H1 (cell line): ENCODE measurements around the gene FOXS1. TPM values are rescaled to one million over a fixed set of nuclear protein-coding genes. Genes with fewer than 3 reads are reported as not detected.

Experiments used
- BCL11A ChIP-seq, 2 experiments: IDR thresholded peaks; one replicate each; pipeline ENCODE4 v1.6.1; 2011; ENCODE audit warnings: low read depth in 2 of 2, low read length in 2 of 2, mild to moderate bottlenecking in 2 of 2
- CHD1 ChIP-seq: IDR thresholded peaks from 2 replicates; pipeline ENCODE4 v1.6.1; 2012; ENCODE audit warnings: low read depth, low read length, improper control_type of control experiment
- NRF1 ChIP-seq: IDR thresholded peaks from 2 replicates; pipeline ENCODE4 v1.6.1; 2011; ENCODE audit warnings: mild to moderate bottlenecking, low read depth, low read length, improper control_type of control experiment
- SIN3A ChIP-seq, 2 experiments: IDR thresholded peaks in 1 of 2; conservative IDR thresholded peaks in 1 of 2; 2 replicates each; pipeline ENCODE4 v1.6.1; 2011 to 2012; ENCODE audit warnings: low read length in 2 of 2, improper control_type of control experiment in 1 of 2, low read depth in 1 of 2, mild to moderate bottlenecking in 1 of 2
- SP1 ChIP-seq: IDR thresholded peaks from 2 replicates; pipeline ENCODE4 v1.6.1; 2011; ENCODE audit warnings: low read depth, low read length
- SP2 ChIP-seq: IDR thresholded peaks from 2 replicates; pipeline ENCODE4 v1.6.1; 2012; ENCODE audit warnings: mild to moderate bottlenecking, low read length, inconsistent platforms
- TBP ChIP-seq: IDR thresholded peaks from 2 replicates; pipeline ENCODE4 v1.6.1; 2011; ENCODE audit warnings: low read depth, low read length, improper control_type of control experiment
- polyA plus RNA-seq, 7 experiments: library from polyadenylated mRNA; depleted of rRNA in 3 of 7; stranded (reverse) in 5 of 7; unstranded in 2 of 7; fragments of >200 nt in 5 of 7; fragments of 200-250 nt in 2 of 7; gene quantifications; 1 replicate in 5 of 7; 2 replicates in 1 of 7; 4 replicates in 1 of 7; pipeline versions ENCODE4 v1.2.1 to v1.2.3, GENCODE V29; 2011 to 2013; ENCODE audit warnings: missing spikeins in 2 of 7, mixed read lengths in 2 of 7
- total RNA-seq: library from RNA; stranded (reverse); fragmentation: NEBNext Ultra II Directional; extraction: Animal tissue kit (Norgen Biotek cat#: 25700); gene quantifications from 2 replicates; pipeline ENCODE4 v1.2.1, GENCODE V29; 2021
- TF ChIP-seq, protein P1 (sequence below): fragments of 300-600 bp; sonication (generic); IDR thresholded peaks from 2 replicates; pipeline ENCODE4 v1.7.1; 2012; ENCODE audit warnings: low read length, moderate library complexity, mild to moderate bottlenecking, inconsistent platforms; ENCODE audit not compliant: insufficient replicate concordance

The FOXS1 gene
- total and polyA plus RNA-seq, 2 of the 8 experiments (the other 6 are each of a cell fraction or from before 2014, with no cell fraction given), result 0.45 TPM; not detected in 1

DNA sequence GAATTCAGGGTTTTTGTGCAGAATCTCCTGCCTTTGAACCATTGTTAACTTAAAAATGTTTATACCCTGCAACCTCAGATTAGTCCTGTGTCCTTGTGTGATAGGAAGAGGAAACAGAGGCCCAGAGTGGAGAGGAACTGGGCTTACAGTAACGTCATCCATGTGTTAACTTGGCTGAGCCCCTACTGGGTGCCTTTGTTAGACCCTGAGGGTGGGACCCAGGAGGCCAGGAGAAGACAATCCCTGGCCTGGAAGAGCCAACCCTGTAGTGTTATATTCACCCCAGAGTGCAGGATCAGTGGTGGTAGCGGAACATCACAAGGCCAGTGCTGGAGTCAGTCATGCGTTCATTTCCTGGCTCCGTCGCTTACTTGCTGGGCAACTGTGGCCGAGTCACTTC is 15.7 kb downstream of the FOXS1 start (continued):
- TF ChIP-seq, protein P1, sequence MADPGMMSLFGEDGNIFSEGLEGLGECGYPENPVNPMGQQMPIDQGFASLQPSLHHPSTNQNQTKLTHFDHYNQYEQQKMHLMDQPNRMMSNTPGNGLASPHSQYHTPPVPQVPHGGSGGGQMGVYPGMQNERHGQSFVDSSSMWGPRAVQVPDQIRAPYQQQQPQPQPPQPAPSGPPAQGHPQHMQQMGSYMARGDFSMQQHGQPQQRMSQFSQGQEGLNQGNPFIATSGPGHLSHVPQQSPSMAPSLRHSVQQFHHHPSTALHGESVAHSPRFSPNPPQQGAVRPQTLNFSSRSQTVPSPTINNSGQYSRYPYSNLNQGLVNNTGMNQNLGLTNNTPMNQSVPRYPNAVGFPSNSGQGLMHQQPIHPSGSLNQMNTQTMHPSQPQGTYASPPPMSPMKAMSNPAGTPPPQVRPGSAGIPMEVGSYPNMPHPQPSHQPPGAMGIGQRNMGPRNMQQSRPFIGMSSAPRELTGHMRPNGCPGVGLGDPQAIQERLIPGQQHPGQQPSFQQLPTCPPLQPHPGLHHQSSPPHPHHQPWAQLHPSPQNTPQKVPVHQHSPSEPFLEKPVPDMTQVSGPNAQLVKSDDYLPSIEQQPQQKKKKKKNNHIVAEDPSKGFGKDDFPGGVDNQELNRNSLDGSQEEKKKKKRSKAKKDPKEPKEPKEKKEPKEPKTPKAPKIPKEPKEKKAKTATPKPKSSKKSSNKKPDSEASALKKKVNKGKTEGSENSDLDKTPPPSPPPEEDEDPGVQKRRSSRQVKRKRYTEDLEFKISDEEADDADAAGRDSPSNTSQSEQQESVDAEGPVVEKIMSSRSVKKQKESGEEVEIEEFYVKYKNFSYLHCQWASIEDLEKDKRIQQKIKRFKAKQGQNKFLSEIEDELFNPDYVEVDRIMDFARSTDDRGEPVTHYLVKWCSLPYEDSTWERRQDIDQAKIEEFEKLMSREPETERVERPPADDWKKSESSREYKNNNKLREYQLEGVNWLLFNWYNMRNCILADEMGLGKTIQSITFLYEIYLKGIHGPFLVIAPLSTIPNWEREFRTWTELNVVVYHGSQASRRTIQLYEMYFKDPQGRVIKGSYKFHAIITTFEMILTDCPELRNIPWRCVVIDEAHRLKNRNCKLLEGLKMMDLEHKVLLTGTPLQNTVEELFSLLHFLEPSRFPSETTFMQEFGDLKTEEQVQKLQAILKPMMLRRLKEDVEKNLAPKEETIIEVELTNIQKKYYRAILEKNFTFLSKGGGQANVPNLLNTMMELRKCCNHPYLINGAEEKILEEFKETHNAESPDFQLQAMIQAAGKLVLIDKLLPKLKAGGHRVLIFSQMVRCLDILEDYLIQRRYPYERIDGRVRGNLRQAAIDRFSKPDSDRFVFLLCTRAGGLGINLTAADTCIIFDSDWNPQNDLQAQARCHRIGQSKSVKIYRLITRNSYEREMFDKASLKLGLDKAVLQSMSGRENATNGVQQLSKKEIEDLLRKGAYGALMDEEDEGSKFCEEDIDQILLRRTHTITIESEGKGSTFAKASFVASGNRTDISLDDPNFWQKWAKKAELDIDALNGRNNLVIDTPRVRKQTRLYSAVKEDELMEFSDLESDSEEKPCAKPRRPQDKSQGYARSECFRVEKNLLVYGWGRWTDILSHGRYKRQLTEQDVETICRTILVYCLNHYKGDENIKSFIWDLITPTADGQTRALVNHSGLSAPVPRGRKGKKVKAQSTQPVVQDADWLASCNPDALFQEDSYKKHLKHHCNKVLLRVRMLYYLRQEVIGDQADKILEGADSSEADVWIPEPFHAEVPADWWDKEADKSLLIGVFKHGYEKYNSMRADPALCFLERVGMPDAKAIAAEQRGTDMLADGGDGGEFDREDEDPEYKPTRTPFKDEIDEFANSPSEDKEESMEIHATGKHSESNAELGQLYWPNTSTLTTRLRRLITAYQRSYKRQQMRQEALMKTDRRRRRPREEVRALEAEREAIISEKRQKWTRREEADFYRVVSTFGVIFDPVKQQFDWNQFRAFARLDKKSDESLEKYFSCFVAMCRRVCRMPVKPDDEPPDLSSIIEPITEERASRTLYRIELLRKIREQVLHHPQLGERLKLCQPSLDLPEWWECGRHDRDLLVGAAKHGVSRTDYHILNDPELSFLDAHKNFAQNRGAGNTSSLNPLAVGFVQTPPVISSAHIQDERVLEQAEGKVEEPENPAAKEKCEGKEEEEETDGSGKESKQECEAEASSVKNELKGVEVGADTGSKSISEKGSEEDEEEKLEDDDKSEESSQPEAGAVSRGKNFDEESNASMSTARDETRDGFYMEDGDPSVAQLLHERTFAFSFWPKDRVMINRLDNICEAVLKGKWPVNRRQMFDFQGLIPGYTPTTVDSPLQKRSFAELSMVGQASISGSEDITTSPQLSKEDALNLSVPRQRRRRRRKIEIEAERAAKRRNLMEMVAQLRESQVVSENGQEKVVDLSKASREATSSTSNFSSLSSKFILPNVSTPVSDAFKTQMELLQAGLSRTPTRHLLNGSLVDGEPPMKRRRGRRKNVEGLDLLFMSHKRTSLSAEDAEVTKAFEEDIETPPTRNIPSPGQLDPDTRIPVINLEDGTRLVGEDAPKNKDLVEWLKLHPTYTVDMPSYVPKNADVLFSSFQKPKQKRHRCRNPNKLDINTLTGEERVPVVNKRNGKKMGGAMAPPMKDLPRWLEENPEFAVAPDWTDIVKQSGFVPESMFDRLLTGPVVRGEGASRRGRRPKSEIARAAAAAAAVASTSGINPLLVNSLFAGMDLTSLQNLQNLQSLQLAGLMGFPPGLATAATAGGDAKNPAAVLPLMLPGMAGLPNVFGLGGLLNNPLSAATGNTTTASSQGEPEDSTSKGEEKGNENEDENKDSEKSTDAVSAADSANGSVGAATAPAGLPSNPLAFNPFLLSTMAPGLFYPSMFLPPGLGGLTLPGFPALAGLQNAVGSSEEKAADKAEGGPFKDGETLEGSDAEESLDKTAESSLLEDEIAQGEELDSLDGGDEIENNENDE, result no peak
- no peak for TF ChIP-seq BCL11A (IDR thresholded peaks at IDR 0.05; ENCODE audit: low read depth in 2 of 2, low read length in 2 of 2)
- no peak for TF ChIP-seq SIN3A (conservative IDR thresholded peaks at IDR 0.05 in 1 of 2, IDR thresholded peaks at IDR 0.05 in 1 of 2; ENCODE audit: low read depth in 1 of 2, low read length in 2 of 2)
- no peak for TF ChIP-seq CHD1
- no peak for TF ChIP-seq SP1
- no peak for TF ChIP-seq TBP
- TF ChIP-seq SP2, result no peak
- TF ChIP-seq NRF1, result no peak
